ENCODE results near the gene CACNA1C. TPM values are rescaled to one million over a fixed set of nuclear protein-coding genes. Genes with fewer than 3 reads are reported as not detected.

The CACNA1C gene
- polyA plus RNA-seq, 1 of the 3 experiments (the other 2 are of a cell fraction): 1.5 TPM

DNA sequence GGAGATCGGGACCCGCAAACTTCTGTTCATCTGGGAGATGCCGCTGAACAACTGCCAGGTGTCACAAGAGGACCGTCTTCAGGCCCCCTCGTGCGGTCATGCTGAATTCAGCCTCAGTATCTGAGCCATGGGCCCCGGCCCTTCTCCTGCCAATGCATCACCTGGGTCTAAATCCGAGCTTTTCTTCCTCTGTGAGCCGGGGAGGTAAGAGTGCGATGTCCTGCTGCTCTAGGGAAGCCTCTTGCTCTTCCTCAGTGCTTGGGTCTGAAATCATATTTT, 586.2 kb downstream of the CACNA1C start:
- H3F3A ChIP-seq (replicated peaks; ENCODE audit: insufficient read depth): peaks cover 6% of the 10 kb centered on the region
- WGBS (ENCODE audit: low lambda C conversion rate): 83% methylated on average over 8 of the region's 10 CpGs
- no peaks in the 10 kb centered on the region for H3K36me3 ChIP-seq (replicated peaks in 1 of 2; ENCODE audit: control insufficient read depth in 1 of 2, insufficient read depth in 2 of 2, low read length in 1 of 2)
- H3K4me1 ChIP-seq (ENCODE audit: control insufficient read depth in 1 of 2, insufficient read depth in 2 of 2, low read depth in 1 of 2, low read length in 1 of 2): peaks cover 2 to 12% of the 10 kb centered on the region in 2 experiments; a peak in 3 of 4 replicates
- CTCF ChIA-PET: no interaction called here
- H4K20me1 ChIP-seq (ENCODE audit: insufficient read depth): no peaks in the 10 kb centered on the region
- H3K9me3 ChIP-seq: no peaks in the 10 kb centered on the region
- H3K9ac ChIP-seq: no peak overlapping the region
- H3K79me2 ChIP-seq (ENCODE audit: insufficient read depth): no peaks in the 10 kb centered on the region
- H3K27ac ChIP-seq (ENCODE audit: low read depth in 2 of 2, low read length in 1 of 2): no peak overlapping the region
- H3K4me2 ChIP-seq: no peak overlapping the region
- no peak for TF ChIP-seq GATA2 (CRISPR knock-in tag; IDR thresholded peaks at IDR 0.05)
- no peak for TF ChIP-seq RXRA (IDR thresholded peaks at IDR 0.05; ENCODE audit: borderline replicate concordance, low read depth)
- TF ChIP-seq, protein P1, sequence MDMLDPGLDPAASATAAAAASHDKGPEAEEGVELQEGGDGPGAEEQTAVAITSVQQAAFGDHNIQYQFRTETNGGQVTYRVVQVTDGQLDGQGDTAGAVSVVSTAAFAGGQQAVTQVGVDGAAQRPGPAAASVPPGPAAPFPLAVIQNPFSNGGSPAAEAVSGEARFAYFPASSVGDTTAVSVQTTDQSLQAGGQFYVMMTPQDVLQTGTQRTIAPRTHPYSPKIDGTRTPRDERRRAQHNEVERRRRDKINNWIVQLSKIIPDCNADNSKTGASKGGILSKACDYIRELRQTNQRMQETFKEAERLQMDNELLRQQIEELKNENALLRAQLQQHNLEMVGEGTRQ (IDR thresholded peaks at IDR 0.05; ENCODE audit: borderline replicate concordance, low read depth, low read length): no peak
- TF ChIP-seq, protein P2, sequence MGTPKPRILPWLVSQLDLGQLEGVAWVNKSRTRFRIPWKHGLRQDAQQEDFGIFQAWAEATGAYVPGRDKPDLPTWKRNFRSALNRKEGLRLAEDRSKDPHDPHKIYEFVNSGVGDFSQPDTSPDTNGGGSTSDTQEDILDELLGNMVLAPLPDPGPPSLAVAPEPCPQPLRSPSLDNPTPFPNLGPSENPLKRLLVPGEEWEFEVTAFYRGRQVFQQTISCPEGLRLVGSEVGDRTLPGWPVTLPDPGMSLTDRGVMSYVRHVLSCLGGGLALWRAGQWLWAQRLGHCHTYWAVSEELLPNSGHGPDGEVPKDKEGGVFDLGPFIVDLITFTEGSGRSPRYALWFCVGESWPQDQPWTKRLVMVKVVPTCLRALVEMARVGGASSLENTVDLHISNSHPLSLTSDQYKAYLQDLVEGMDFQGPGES (IDR thresholded peaks at IDR 0.05; ENCODE audit: low read depth, low read length): no peak
- no peaks in the 10 kb centered on the region for H3K27me3 ChIP-seq (ENCODE audit: insufficient read depth)
- no peak for DNase-seq
- H2AFZ ChIP-seq (ENCODE audit: low read depth): no peak overlapping the region
- H3K4me3 ChIP-seq (ENCODE audit: low read depth in 2 of 2, low read length in 1 of 2): no peak overlapping the region
- POLR2A ChIA-PET: no interaction called here
- H3K9me2 ChIP-seq: no peaks in the 10 kb centered on the region

DNA sequence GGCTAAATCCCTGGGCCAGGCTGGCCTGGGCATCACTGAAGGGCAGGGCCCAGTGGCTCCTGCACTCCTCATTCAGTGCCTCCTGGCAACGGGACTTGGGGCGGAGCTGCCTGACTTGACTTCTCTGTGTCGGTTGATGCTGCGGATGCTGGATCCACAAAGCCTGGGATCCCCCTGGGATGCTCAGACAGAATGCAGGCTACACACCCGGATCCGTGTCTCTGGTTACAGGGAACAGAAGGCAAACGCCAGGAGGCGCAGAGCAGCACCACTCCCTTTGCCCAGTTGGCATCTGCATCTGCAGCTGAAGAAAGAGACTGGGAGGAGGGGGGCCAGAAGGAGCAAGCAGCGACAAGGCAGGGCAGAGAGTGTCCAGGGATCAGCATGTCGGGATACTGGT, 587.5 kb downstream of the CACNA1C start:
- H3K9ac ChIP-seq: peak overlapping the region; percentile 59; the same call in 1 of the 2 replicates
- H3K9me2 ChIP-seq: no peaks in the 10 kb centered on the region
- no peaks in the 10 kb centered on the region for H3K27me3 ChIP-seq (ENCODE audit: insufficient read depth)
- peak overlapping the region; percentile 81 for H2AFZ ChIP-seq (ENCODE audit: low read depth)
- H3K79me2 ChIP-seq (ENCODE audit: insufficient read depth): no peaks in the 10 kb centered on the region
- WGBS (ENCODE audit: low lambda C conversion rate): 57% methylated on average over 10 of the region's 10 CpGs
- peak overlapping the region in 1 of 2 experiments; percentile 77; a peak in 2 of 4 replicates for H3K27ac ChIP-seq (ENCODE audit: low read depth in 2 of 2, low read length in 1 of 2)
- TF ChIP-seq RAD21 (IDR thresholded peaks at IDR 0.05; ENCODE audit: low read length): no peak
- TF ChIP-seq, protein P3, sequence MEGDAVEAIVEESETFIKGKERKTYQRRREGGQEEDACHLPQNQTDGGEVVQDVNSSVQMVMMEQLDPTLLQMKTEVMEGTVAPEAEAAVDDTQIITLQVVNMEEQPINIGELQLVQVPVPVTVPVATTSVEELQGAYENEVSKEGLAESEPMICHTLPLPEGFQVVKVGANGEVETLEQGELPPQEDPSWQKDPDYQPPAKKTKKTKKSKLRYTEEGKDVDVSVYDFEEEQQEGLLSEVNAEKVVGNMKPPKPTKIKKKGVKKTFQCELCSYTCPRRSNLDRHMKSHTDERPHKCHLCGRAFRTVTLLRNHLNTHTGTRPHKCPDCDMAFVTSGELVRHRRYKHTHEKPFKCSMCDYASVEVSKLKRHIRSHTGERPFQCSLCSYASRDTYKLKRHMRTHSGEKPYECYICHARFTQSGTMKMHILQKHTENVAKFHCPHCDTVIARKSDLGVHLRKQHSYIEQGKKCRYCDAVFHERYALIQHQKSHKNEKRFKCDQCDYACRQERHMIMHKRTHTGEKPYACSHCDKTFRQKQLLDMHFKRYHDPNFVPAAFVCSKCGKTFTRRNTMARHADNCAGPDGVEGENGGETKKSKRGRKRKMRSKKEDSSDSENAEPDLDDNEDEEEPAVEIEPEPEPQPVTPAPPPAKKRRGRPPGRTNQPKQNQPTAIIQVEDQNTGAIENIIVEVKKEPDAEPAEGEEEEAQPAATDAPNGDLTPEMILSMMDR (IDR thresholded peaks at IDR 0.05): peak; percentile 40
- no peak for TF ChIP-seq RFX5 (IDR thresholded peaks at IDR 0.05; ENCODE audit: low read length)
- no peak for TF ChIP-seq EP300 (IDR thresholded peaks at IDR 0.05; ENCODE audit: borderline replicate concordance in 1 of 2, low read depth in 1 of 2, low read length in 1 of 2)
- TF ChIP-seq TEAD4 (IDR thresholded peaks at IDR 0.05; ENCODE audit: borderline replicate concordance, insufficient read depth): no peak
- TF ChIP-seq RXRA (IDR thresholded peaks at IDR 0.05; ENCODE audit: borderline replicate concordance, low read depth): no peak
- peak overlapping the region; percentile 36; the same call in 1 of the 2 replicates for H3K4me2 ChIP-seq
- H3K4me3 ChIP-seq (ENCODE audit: low read depth in 2 of 2, low read length in 1 of 2): no peak overlapping the region
- POLR2A ChIA-PET: no interaction called here
- no peaks in the 10 kb centered on the region for H3K36me3 ChIP-seq (replicated peaks in 1 of 2; ENCODE audit: control insufficient read depth in 1 of 2, insufficient read depth in 2 of 2, low read length in 1 of 2)
- H3F3A ChIP-seq (replicated peaks; ENCODE audit: insufficient read depth): peaks cover 6% of the 10 kb centered on the region
- no peaks in the 10 kb centered on the region for H4K20me1 ChIP-seq (ENCODE audit: insufficient read depth)
- CTCF ChIA-PET: no interaction called here
- H3K9me3 ChIP-seq: no peaks in the 10 kb centered on the region
- peaks cover 2 to 12% of the 10 kb centered on the region in 2 experiments; a peak in 3 of 4 replicates for H3K4me1 ChIP-seq (ENCODE audit: control insufficient read depth in 1 of 2, insufficient read depth in 2 of 2, low read depth in 1 of 2, low read length in 1 of 2)
- DNase-seq: no peak
